H9 (cell line): ENCODE data around the gene FLOT2. TPM values are rescaled to one million over a fixed set of nuclear protein-coding genes. Genes with fewer than 3 reads are reported as not detected.
A peak's percentile ranks its signal among the peaks of the same experiment; 100 is the strongest.

ENCODE experiments used
- DNase-seq: peaks from one replicate; pipeline ENCODE4 v3.0.0-alpha.2; 2017
- H2AFZ ChIP-seq: one replicate; pipeline ENCODE4 v1.6.1; 2013; ENCODE audit warnings: mild to moderate bottlenecking, low read length, control low read depth, moderate library complexity
- H2AK5ac ChIP-seq: 2 replicates; pipeline ENCODE4 v1.6.1; 2013; ENCODE audit warnings: low read length, control low read depth, mixed read lengths; ENCODE audit not compliant: insufficient read length
- H2BK120ac ChIP-seq: one replicate; pipeline ENCODE4 v1.6.1; 2013; ENCODE audit warnings: low read depth, mild to moderate bottlenecking, low read length, control low read depth, inconsistent platforms; ENCODE audit not compliant: poor library complexity, severe bottlenecking
- H2BK12ac ChIP-seq: 2 replicates; pipeline ENCODE4 v1.6.1; 2013; ENCODE audit warnings: low read length, control low read depth, mixed read lengths, low read depth; ENCODE audit not compliant: insufficient read length
- H2BK15ac ChIP-seq: 2 replicates; pipeline ENCODE4 v1.6.1; 2013; ENCODE audit warnings: low read depth, low read length, control low read depth
- H2BK20ac ChIP-seq: one replicate; pipeline ENCODE4 v1.6.1; 2013; ENCODE audit warnings: low read depth, mild to moderate bottlenecking, low read length, control low read depth, inconsistent platforms; ENCODE audit not compliant: poor library complexity, severe bottlenecking
- H2BK5ac ChIP-seq: 2 replicates; pipeline ENCODE4 v1.6.1; 2013; ENCODE audit warnings: low read length, control low read depth, mixed read lengths; ENCODE audit not compliant: insufficient read length
- H3K14ac ChIP-seq: 2 replicates; pipeline ENCODE4 v1.6.1; 2013; ENCODE audit warnings: low read length, control low read depth; ENCODE audit not compliant: insufficient read depth
- H3K18ac ChIP-seq: 2 replicates; pipeline ENCODE4 v1.6.1; 2013; ENCODE audit warnings: low read depth, mild to moderate bottlenecking, mixed read lengths, low read length, control low read depth; ENCODE audit not compliant: insufficient read length
- H3K23ac ChIP-seq: 2 replicates; pipeline ENCODE4 v1.6.1; 2013; ENCODE audit warnings: low read length, control low read depth, mixed read lengths, low read depth; ENCODE audit not compliant: insufficient read length
- H3K23me2 ChIP-seq: 2 replicates; pipeline ENCODE4 v1.6.1; 2013; ENCODE audit warnings: low read depth, mild to moderate bottlenecking, mixed read lengths, low read length, control low read depth; ENCODE audit not compliant: insufficient read length, poor library complexity, severe bottlenecking
- H3K27ac ChIP-seq: 2 replicates; pipeline ENCODE4 v1.5.1; 2013; ENCODE audit warnings: low read length, control low read depth, mixed read lengths, low read depth; ENCODE audit not compliant: insufficient read length
- H3K27me3 ChIP-seq: 2 replicates; pipeline ENCODE4 v1.6.1; 2013; ENCODE audit warnings: low read length, control low read depth, inconsistent platforms; ENCODE audit not compliant: insufficient read depth
- H3K4ac ChIP-seq: 2 replicates; pipeline ENCODE4 v1.6.1; 2013; ENCODE audit warnings: low read depth, mild to moderate bottlenecking, control low read depth, inconsistent platforms, low read length, moderate library complexity
- H3K4me1 ChIP-seq: 2 replicates; pipeline ENCODE4 v1.6.1; 2013; ENCODE audit warnings: low read length, control low read depth, inconsistent platforms; ENCODE audit not compliant: insufficient read depth
- H3K4me2 ChIP-seq: 2 replicates; pipeline ENCODE4 v1.6.1; 2013; ENCODE audit warnings: low read length, control low read depth, mixed read lengths; ENCODE audit not compliant: insufficient read length, insufficient read depth
- H3K56ac ChIP-seq: 2 replicates; pipeline ENCODE4 v1.6.1; 2013; ENCODE audit warnings: low read depth, mild to moderate bottlenecking, mixed read lengths, low read length, control low read depth; ENCODE audit not compliant: insufficient read length
- H3K79me1 ChIP-seq: 2 replicates; pipeline ENCODE4 v1.6.1; 2013; ENCODE audit warnings: low read depth, mild to moderate bottlenecking, moderate library complexity, low read length, control low read depth, inconsistent platforms; ENCODE audit not compliant: insufficient read depth, poor library complexity, severe bottlenecking
- H3K79me2 ChIP-seq: 2 replicates; pipeline ENCODE4 v1.6.1; 2013; ENCODE audit warnings: low read length, control low read depth, inconsistent platforms; ENCODE audit not compliant: insufficient read depth
- H3K9ac ChIP-seq: 2 replicates; pipeline ENCODE4 v1.6.1; 2013; ENCODE audit warnings: low read length, control low read depth, mixed read lengths; ENCODE audit not compliant: insufficient read length; ENCODE audit errors: extremely low read depth
- H3K9me3 ChIP-seq: one replicate; pipeline ENCODE4 v1.6.1; 2013; ENCODE audit warnings: low read depth, low read length, inconsistent platforms; ENCODE audit not compliant: control insufficient read depth
- H3T11ph ChIP-seq: one replicate; pipeline ENCODE4 v1.6.1; 2013; ENCODE audit warnings: mild to moderate bottlenecking, low read length, control low read depth, inconsistent platforms
- H4K20me1 ChIP-seq: one replicate; pipeline ENCODE4 v1.6.1; 2013; ENCODE audit not compliant: control insufficient read depth, insufficient read length, insufficient read depth
- H4K5ac ChIP-seq: 2 replicates; pipeline ENCODE4 v1.6.1; 2013; ENCODE audit warnings: low read depth, mild to moderate bottlenecking, mixed read lengths, low read length, control low read depth; ENCODE audit not compliant: insufficient read length
- H4K8ac ChIP-seq: replicated peaks from 2 replicates; pipeline ENCODE4 v1.6.1; 2013; ENCODE audit warnings: low read length, control low read depth, mixed read lengths, low read depth; ENCODE audit not compliant: insufficient read length
- H4K91ac ChIP-seq: 2 replicates; pipeline ENCODE4 v1.6.1; 2013; ENCODE audit warnings: low read depth, mild to moderate bottlenecking, moderate library complexity, mixed read lengths, low read length, control low read depth; ENCODE audit not compliant: insufficient read length
- H3K27ac Mint-ChIP-seq, 3 experiments: 2 replicates in 2 of 3; 3 replicates in 1 of 3; pipeline ENCODE4 v1.8.0; 2020 to 2021; ENCODE audit warnings: mixed read lengths in 3 of 3, mild to moderate bottlenecking in 1 of 3, moderate library complexity in 1 of 3
- H3K27me3 Mint-ChIP-seq: 2 replicates; pipeline ENCODE4 v1.8.0; 2021; ENCODE audit warnings: low read depth, mild to moderate bottlenecking, moderate library complexity, mixed read lengths
- H3K36me3 Mint-ChIP-seq, 3 experiments: 2 replicates in 2 of 3; 3 replicates in 1 of 3; pipeline ENCODE4 v1.8.0; 2020 to 2021; ENCODE audit warnings: low read depth in 3 of 3, mixed read lengths in 3 of 3; ENCODE audit not compliant: insufficient read depth in 1 of 3
- H3K4me1 Mint-ChIP-seq, 2 experiments: 2 replicates each; pipeline ENCODE4 v1.8.0; 2020; ENCODE audit warnings: mixed read lengths in 2 of 2
- H3K4me3 Mint-ChIP-seq, 2 experiments: 2 replicates in 1 of 2; 3 replicates in 1 of 2; pipeline ENCODE4 v1.8.0; 2020 to 2021; ENCODE audit warnings: mild to moderate bottlenecking in 2 of 2, mixed read lengths in 2 of 2, moderate library complexity in 1 of 2
- H3K9me3 Mint-ChIP-seq, 2 experiments: 2 replicates in 1 of 2; 3 replicates in 1 of 2; pipeline ENCODE4 v1.8.0; 2020; ENCODE audit warnings: mild to moderate bottlenecking in 2 of 2, mixed read lengths in 2 of 2, moderate library complexity in 1 of 2
- CTCF ChIP-seq: fragments of 200-600 bp; sonication (generic); conservative IDR thresholded peaks from 3 replicates; pipeline ENCODE4 v1.8.0; 2021; ENCODE audit warnings: antibody characterized with exemption, mild to moderate bottlenecking
- WGBS: extraction: QIAGEN DNeasy Blood & Tissue Kit; methylation state at CpG from one replicate; pipeline ENCODE4 v1.1.7; 2013; ENCODE audit warnings: missing lambda C conversion rate, low lambda C conversion rate, mixed read lengths; ENCODE audit not compliant: insufficient read length; ENCODE audit errors: extremely low coverage; 5-methylcytosine and 5-hydroxymethylcytosine counted together
- total RNA-seq: library from RNA; stranded (reverse); gene quantifications from 2 replicates; pipeline ENCODE4 v1.2.1, GENCODE V29; 2021

FLOT2 gene
- total RNA-seq, 1 experiment from 2014 or later, result 173 TPM

- Histone ChIP-seq H4K20me1 (no peaks in the 10 kb centered on the region), H2BK20ac (no peak overlapping the region), H2AK5ac (no peak overlapping the region), H3K23me2 (peaks cover 3% of the 10 kb centered on the region), H3K4me1 (no peaks in the 10 kb centered on the region; the same call in 1 of the 2 replicates), H3K14ac (no peak overlapping the region), H3K27ac (no peak overlapping the region), H3K27me3 (no peaks in the 10 kb centered on the region), H2BK5ac (no peak overlapping the region), H3K23ac (no peak overlapping the region), H2BK120ac (no peak overlapping the region), H3K4me2 (no peak overlapping the region), H3K56ac (no peak overlapping the region), H3K4ac (no peak overlapping the region), H2BK15ac (no peak overlapping the region), H4K91ac (no peak overlapping the region), H2AFZ (no peak overlapping the region), H4K5ac (no peak overlapping the region), H3K79me2 (no peaks in the 10 kb centered on the region), H3K9ac (no peak overlapping the region), H2BK12ac (no peak overlapping the region), H3T11ph (no peak overlapping the region), H3K18ac (no peak overlapping the region), H3K9me3 (no peaks in the 10 kb centered on the region), H3K79me1 (no peaks in the 10 kb centered on the region), H4K8ac (no peak overlapping the region)
- Mint-ChIP-seq H3K27ac (peak overlapping the region in 2 of 3 experiments; percentile 40 to 64; a peak in 3 of 7 replicates), H3K4me1 (peaks cover 14 to 21% of the 10 kb centered on the region in 2 experiments), H3K27me3 (no peaks in the 10 kb centered on the region; the same call in 1 of the 2 replicates), H3K36me3 (peaks cover 24 to 39% (median 38%) of the 10 kb centered on the region in 3 experiments), H3K4me3 (peak overlapping the region; percentile 17 to 30; a peak in 2 of 5 replicates), H3K9me3 (no peaks in the 10 kb centered on the region)
- TF ChIP-seq CTCF, result no peak
- DNase-seq, result peak; percentile 67
- no CpG with 5 or more reads among the region's 8 CpGs for WGBS
Measured at GRCh38 chr17:28861393-28862203, 35.9 kb downstream of the FLOT2 start.
